HG03064 (cell line): Measurements from ENCODE around the gene ZNF740.

ENCODE experiments used
- ATAC-seq: cut with Tn5 transposase; IDR thresholded peaks from one replicate; pipeline ENCODE4 v1.9.1; 2021; ENCODE audit warnings: low read depth; ENCODE audit not compliant: unreplicated experiment

The ZNF740 gene

GRCh38 chr12:53241623-53242412, 61.3 kb downstream of the ZNF740 start:
- ATAC-seq: no peak

GRCh38 chr12:53244337-53244736, 63.8 kb downstream of the ZNF740 start:
- no peak for ATAC-seq
